ENCODE results near the gene LTB4R2. TPM values are rescaled to one million over a fixed set of nuclear protein-coding genes. Genes with fewer than 3 reads are reported as not detected.

The LTB4R2 gene
- total RNA-seq, 1 experiment from 2014 or later = 15.0 TPM

DNA sequence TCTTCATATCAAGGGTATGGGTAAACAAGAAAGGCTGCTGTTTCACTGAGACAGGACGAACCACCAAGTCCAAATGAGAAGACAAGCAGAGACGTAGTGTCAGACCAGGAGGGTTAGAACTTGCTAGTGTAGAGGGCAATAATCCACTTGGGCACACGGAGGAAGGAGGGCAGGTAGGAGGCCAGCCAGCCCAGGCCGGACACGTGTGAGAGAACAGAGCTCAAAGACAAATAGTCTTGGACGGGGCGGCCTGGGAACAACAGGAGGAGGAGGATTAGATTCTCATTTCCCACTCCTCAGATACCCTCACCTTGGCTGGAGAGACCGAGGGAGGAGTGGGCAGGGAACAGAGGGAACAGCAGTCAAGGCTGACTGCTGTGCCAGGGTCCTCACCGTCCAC lies 19.2 kb upstream of the LTB4R2 start:
- no TSS peak for BruUV-seq (replicated peaks)
- no peak overlapping the region for H2AFZ ChIP-seq
- no peaks in the 10 kb centered on the region for H3K79me2 ChIP-seq (ENCODE audit: low read depth)
- H4K20me1 ChIP-seq (ENCODE audit: insufficient read depth) = no peaks in the 10 kb centered on the region
- no peak overlapping the region for H3K4me2 ChIP-seq
- POLR2A ChIA-PET (ENCODE audit: unreplicated experiment) = interaction anchor here (0.7 kb wide), 1 partner anchor 10 kb away, joined by 9 read pairs; no protein-coding TSS in a partner anchor
- H3K9me2 ChIP-seq (ENCODE audit: insufficient read depth) = no peaks in the 10 kb centered on the region
- H3K36me3 ChIP-seq (ENCODE audit: low read depth) = no peaks in the 10 kb centered on the region
- H3K4me3 ChIP-seq = no peak overlapping the region
- no peaks in the 10 kb centered on the region for H3F3A ChIP-seq (ENCODE audit: insufficient read depth, low read depth)
- CTCF ChIA-PET = no interaction called here
- DNase-seq = no peak
- no peaks in the 10 kb centered on the region for H3K27me3 ChIP-seq (ENCODE audit: insufficient read depth, low read depth)
- H3K9me3 ChIP-seq (ENCODE audit: insufficient read depth, low read depth) = no peaks in the 10 kb centered on the region
- no peak overlapping the region for H3K27ac ChIP-seq
- H3K4me1 ChIP-seq (replicated peaks; ENCODE audit: insufficient read depth) = no peaks in the 10 kb centered on the region
- intact Hi-C loops (cut with micrococcal nuclease; ENCODE audit: unreplicated experiment) = no loop called here
- TF ChIP-seq, protein P1, sequence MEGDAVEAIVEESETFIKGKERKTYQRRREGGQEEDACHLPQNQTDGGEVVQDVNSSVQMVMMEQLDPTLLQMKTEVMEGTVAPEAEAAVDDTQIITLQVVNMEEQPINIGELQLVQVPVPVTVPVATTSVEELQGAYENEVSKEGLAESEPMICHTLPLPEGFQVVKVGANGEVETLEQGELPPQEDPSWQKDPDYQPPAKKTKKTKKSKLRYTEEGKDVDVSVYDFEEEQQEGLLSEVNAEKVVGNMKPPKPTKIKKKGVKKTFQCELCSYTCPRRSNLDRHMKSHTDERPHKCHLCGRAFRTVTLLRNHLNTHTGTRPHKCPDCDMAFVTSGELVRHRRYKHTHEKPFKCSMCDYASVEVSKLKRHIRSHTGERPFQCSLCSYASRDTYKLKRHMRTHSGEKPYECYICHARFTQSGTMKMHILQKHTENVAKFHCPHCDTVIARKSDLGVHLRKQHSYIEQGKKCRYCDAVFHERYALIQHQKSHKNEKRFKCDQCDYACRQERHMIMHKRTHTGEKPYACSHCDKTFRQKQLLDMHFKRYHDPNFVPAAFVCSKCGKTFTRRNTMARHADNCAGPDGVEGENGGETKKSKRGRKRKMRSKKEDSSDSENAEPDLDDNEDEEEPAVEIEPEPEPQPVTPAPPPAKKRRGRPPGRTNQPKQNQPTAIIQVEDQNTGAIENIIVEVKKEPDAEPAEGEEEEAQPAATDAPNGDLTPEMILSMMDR (conservative IDR thresholded peaks at IDR 0.05) = no peak
- TF ChIP-seq EZH2 (IDR thresholded peaks at IDR 0.05; ENCODE audit: low read depth) = no peak

DNA sequence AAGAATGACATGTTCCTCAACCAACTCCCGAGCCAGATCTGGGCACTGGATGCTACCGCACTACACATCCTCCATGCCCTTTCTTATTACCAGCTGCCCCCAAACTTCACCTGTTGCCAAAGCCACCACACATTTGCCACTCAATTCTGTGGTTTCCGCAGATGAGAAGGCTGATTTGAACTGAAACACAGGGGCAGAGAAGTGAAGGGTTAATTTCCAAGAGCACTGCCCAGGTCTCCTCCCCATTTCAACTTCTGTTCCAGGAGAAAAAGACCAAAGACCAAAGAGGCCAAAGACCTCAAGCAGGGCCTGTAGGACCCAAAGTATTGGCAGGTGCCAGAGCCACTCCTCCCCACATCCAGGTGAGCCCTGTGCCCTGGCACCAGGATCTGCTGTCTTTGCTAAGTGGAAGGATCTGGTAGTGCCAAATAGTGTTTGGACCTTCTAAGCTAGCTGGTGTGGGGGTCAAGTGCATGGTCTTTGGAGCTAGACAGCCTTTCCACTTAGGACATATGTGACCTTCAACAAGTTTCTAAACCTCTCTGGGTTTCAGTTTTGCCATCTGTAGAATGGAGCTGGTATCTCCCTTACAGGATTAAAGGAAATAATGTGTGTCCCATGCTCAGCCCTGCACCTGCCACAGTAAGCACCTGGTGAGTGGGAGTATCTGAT lies 18.4 kb upstream of the LTB4R2 start:
- TF ChIP-seq EZH2 (IDR thresholded peaks at IDR 0.05; ENCODE audit: low read depth) = no peak
- TF ChIP-seq, protein P1 (conservative IDR thresholded peaks at IDR 0.05) = no peak
- Histone ChIP-seq H3K79me2 (ENCODE audit: low read depth) (no peaks in the 10 kb centered on the region), H4K20me1 (ENCODE audit: insufficient read depth) (no peaks in the 10 kb centered on the region), H3F3A (ENCODE audit: insufficient read depth, low read depth) (no peaks in the 10 kb centered on the region), H3K4me1 (replicated peaks; ENCODE audit: insufficient read depth) (no peaks in the 10 kb centered on the region), H3K4me3 (no peak overlapping the region), H3K9me3 (ENCODE audit: insufficient read depth, low read depth) (no peaks in the 10 kb centered on the region), H3K27ac (no peak overlapping the region), H3K36me3 (ENCODE audit: low read depth) (no peaks in the 10 kb centered on the region), H3K27me3 (ENCODE audit: insufficient read depth, low read depth) (no peaks in the 10 kb centered on the region), H3K4me2 (no peak overlapping the region), H3K9me2 (ENCODE audit: insufficient read depth) (no peaks in the 10 kb centered on the region), H2AFZ (no peak overlapping the region)
- POLR2A ChIA-PET (ENCODE audit: unreplicated experiment) = no interaction called here
- CTCF ChIA-PET = no interaction called here
- no peak for DNase-seq
- intact Hi-C loops (cut with micrococcal nuclease; ENCODE audit: unreplicated experiment) = no loop called here
- BruUV-seq (replicated peaks) = no TSS peak

DNA sequence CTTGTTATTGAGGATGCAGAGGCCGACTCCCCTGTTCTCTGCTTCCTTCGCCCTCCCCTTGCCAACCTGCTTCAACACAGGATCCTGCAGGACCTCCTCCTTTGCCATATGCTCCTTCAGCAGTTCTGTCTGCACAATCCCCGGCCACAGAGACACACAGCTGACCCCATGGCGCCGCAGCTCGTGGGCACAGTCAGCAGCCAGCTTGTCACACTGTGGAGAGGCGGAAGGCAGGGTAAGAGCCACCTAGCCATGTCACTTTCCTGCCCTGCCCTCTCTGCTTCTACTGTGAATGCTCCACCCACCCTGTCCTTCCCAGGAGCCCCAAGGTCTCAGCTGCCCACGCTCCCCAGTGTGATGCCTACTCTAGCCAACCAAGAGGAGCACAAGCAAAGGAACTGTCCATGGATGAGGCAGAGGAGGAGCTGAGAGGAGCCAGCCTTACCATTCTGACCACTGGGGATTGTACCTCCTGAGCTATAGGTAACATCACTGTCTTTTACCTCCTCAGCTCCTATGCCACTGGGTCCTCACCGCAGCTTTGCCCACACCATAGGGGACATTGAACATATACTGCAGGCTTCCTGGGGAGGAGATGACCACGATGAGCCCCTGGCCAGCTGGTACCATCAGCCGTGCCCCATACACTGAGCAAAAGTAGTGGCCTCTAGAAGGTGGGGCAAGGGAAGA lies 17.7 kb upstream of the LTB4R2 start:
- Histone ChIP-seq H3K4me2 (no peak overlapping the region), H3F3A (ENCODE audit: insufficient read depth, low read depth) (no peaks in the 10 kb centered on the region), H4K20me1 (ENCODE audit: insufficient read depth) (no peaks in the 10 kb centered on the region), H2AFZ (no peak overlapping the region), H3K9me3 (ENCODE audit: insufficient read depth, low read depth) (no peaks in the 10 kb centered on the region), H3K79me2 (ENCODE audit: low read depth) (no peaks in the 10 kb centered on the region), H3K27me3 (ENCODE audit: insufficient read depth, low read depth) (no peaks in the 10 kb centered on the region), H3K4me1 (replicated peaks; ENCODE audit: insufficient read depth) (no peaks in the 10 kb centered on the region), H3K4me3 (no peak overlapping the region), H3K27ac (no peak overlapping the region), H3K36me3 (ENCODE audit: low read depth) (no peaks in the 10 kb centered on the region), H3K9me2 (ENCODE audit: insufficient read depth) (no peaks in the 10 kb centered on the region)
- ChIA-PET CTCF (no interaction called here), POLR2A (ENCODE audit: unreplicated experiment) (interaction anchor here (0.5 kb wide), 1 partner anchor 45 kb away, joined by 3 read pairs; no protein-coding TSS in a partner anchor)
- DNase-seq = no peak
- BruUV-seq (replicated peaks) = no TSS peak
- intact Hi-C loops (cut with micrococcal nuclease; ENCODE audit: unreplicated experiment) = no loop called here
- TF ChIP-seq, protein P1 (conservative IDR thresholded peaks at IDR 0.05) = no peak
- no peak for TF ChIP-seq EZH2 (IDR thresholded peaks at IDR 0.05; ENCODE audit: low read depth)

Data from PC-9 (cell line).